OCI-LY7 (cell line): ENCODE data around the gene CDKAL1.

ENCODE experiments used
- CTCF ChIP-seq: fragments of 200-600 bp; sonication (generic); conservative IDR thresholded peaks from 2 replicates; pipeline ENCODE4 v1.5.1; 2014; ENCODE audit warnings: mild to moderate bottlenecking, antibody characterized with exemption, low read length, moderate library complexity, mixed read lengths
- EZH2phosphoT487 ChIP-seq: fragments of 200-600 bp; sonication (generic); IDR thresholded peaks from 2 replicates; pipeline ENCODE4 v1.6.1; 2018; ENCODE audit warnings: low read depth, borderline replicate concordance, mild to moderate bottlenecking, mixed run types, antibody characterized with exemption, low read length, moderate library complexity, mixed read lengths

DNA sequence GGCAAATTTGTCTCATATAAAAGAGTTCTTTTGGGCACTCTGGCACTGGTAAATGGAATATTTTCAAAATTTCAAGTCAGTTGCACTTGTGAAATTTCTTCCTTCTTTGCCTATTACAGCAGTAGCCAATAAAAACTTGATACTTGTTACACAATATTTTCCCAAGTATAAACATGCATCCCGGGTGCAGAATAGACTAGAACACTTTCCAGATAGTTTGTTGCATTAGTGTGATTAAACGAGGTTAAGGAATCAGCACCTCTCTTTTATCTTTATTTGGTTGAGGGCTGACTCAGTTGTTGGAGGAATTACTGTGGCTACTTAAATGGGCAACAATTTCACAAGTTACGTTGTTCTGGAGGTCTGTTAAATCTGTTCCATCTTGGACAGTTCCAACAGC is 467.5 kb downstream of the CDKAL1 start:
- TF ChIP-seq CTCF = no peak
- no peak for TF ChIP-seq EZH2phosphoT487
